HEK293 (cell line): ENCODE results near the gene CLCNKA.

Experiments
- CTCF ChIP-seq: fragments of 450-650 bp; formaldehyde crosslinking; IDR thresholded peaks from 2 replicates; pipeline ENCODE4 v1.5.1; 2016; ENCODE audit warnings: missing biosample characterization, missing genetic modification characterization
- REST ChIP-seq: fragments of 450-650 bp; formaldehyde crosslinking; IDR thresholded peaks from 2 replicates; pipeline ENCODE4 v1.5.1; 2016; ENCODE audit warnings: missing biosample characterization, missing genetic modification characterization
- SETDB1 ChIP-seq: IDR thresholded peaks from one replicate; pipeline ENCODE4 v1.6.1; 2017; ENCODE audit warnings: mild to moderate bottlenecking, low read length, moderate library complexity, mixed read lengths; ENCODE audit not compliant: insufficient read length
- ZNF274 ChIP-seq, 2 experiments: fragments of 200-500 bp in 1 of 2; fragments of 450-650 bp in 1 of 2; sonication (Bioruptor generic) in 1 of 2; formaldehyde crosslinking in 1 of 2; IDR thresholded peaks; 2 replicates each; pipeline versions ENCODE4 v1.5.1 to v1.6.1; 2014 to 2016; ENCODE audit warnings: borderline replicate concordance in 1 of 2, inconsistent platforms in 1 of 2, low read length in 1 of 2, missing biosample characterization in 1 of 2, missing genetic modification characterization in 1 of 2

GRCh38 chr1:16075337-16076030, 53.6 kb downstream of the CLCNKA start:
- TF ChIP-seq ZNF274 (IDR thresholded peaks at IDR 0.05; ENCODE audit: low read length) (no peak), ZNF274 (tag by site-specific recombination; IDR thresholded peaks at IDR 0.05; ENCODE audit: borderline replicate concordance) (no peak), CTCF (tag by site-specific recombination) (no peak), SETDB1 (no peak), REST (tag by site-specific recombination) (no peak)
